HG03457 (cell line): ENCODE data around the gene SCD.

Experiments used
- ATAC-seq: cut with Tn5 transposase; IDR thresholded peaks from one replicate; pipeline ENCODE4 v1.9.1; 2021; ENCODE audit warnings: moderate number of reproducible peaks; ENCODE audit not compliant: unreplicated experiment

Gene SCD

DNA sequence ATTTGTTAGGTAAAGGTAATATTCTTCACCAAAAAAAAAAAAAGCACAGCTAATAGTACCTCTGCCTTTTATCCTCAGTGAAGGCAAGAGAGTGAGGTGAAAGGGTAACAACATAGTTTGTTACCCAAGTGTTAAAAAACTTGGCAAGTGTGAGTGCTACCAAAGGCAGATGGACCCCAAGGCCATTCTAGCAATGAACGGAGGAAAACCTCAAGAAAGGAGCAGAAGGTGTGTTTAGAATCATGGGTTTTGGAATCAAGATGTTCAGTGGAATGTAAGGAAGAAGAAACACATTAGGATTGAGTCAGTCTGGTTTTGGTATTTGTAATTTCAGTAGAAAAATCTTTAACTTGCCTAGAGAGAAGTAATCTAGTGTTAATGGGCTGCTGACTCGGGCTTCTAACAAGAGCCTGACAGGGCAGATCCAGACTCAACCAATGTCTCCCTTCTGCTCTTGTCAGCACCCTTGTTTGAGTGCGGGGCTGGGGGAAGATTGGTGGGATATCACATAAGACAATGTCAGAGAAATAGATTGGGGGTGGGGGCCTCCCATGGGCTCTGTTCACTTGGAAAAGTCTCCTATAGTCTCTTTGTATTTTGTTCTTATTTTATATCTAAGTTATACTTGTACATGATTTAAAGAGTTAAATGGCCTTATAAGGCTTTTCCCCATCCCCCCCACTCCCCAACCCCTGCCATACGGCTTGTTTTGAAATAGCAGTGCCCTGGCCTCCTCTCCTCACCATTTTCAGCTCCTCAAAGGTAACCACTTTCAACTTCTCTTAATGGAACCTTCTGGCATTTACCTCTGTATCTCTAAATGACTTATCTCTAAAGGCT lies 44.4 kb downstream of the SCD start:
- ATAC-seq, result no peak

DNA sequence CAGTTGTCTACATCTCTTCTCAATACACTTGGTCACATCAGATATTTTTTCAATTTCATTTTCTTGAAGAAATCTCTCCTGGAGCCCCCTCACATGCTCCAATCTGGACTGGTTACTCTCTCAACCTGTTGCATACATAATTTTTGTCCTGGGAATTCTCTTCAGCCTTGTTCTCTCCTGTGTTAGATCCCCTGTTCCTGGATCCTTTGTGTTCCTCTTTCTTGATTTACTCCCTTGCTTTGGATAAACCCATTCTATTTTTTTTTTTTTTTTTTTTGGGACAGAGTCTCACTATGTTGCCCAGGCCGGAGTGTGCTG lies 45.6 kb downstream of the SCD start:
- ATAC-seq, result no peak

DNA sequence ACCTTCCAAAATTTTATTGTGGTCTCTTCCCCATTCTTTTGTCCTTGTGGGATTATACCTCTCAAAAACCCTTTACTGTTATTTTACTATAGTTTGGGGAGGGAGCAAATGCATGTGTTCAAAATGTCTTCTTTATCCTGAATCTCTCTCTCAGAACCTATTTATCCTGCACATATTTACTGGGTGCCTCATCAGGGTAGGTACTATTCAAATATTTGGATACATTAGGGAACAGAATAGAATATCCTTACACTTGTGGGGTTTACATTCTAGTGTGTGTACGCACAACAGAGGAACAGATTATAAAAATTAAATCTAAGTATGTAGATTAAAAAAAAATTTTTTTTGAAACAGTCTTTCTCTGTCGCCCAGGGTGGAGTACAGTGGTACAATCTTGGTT lies 48.6 kb downstream of the SCD start:
- ATAC-seq, result no peak

DNA sequence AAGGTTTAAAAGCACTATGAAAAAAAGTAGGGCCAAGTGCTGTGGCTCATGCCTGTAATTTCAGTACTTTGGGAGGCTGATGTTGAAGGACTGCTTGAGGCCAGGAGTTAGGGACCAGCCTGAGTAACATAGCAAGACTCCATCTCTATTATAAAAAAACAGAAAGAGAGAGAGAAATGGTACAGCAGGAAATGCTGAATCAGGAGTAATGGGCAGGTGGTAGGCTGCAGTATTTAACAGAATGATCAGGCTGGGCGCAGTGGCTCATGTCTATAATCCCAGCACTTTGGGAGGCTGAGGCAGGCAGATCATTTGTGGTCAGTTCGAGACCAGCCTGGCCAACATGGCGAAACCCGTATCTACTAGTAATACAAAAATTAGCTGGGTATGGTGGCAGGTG lies 49.6 kb downstream of the SCD start:
- ATAC-seq, result no peak

GRCh38 chr10:100401631-100402328 lies 54.7 kb downstream of the SCD start:
- ATAC-seq, result no peak

DNA sequence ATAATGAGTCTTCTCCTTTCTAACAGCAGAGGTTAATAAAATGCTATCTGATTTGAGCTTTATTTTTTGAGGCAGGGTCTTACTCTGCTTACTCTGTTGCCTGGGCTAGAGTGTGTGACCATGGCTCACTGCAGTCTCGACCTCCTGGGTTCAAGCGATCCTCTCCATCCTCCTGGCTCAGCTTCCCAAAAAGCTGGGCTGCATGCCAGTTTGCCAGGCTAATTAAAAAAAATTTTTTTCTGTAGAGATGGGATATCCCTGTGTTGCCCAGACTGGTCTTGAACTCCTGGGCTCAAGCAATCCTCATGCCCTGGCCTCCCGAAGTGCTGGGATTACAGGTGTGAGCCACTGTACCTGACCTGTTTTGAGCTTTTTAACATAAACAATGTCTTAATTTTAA lies 56.7 kb downstream of the SCD start:
- ATAC-seq, result no peak

GRCh38 chr10:100413173-100413572 lies 66.1 kb downstream of the SCD start:
- no peak for ATAC-seq
